HFF-Myc (cell line): ENCODE measurements around the gene MKI67.
"Not testable (repeated sequence)": the region's sequence is repeated elsewhere in the genome, so short reads cannot be mapped to it uniquely, and the experiment has no call there.

Experiments used
- DNase-seq: peaks from one replicate; pipeline ENCODE4 v3.0.0-alpha.2; 2011; ENCODE audit warnings: low read depth; ENCODE audit errors: extremely low read depth
- H3K4me3 ChIP-seq: replicated peaks from 2 replicates; pipeline ENCODE4 v1.5.1; 2011; ENCODE audit warnings: low read depth, mild to moderate bottlenecking, control low read depth, low read length
- TF ChIP-seq, protein P1 (sequence below): IDR thresholded peaks from 2 replicates; pipeline ENCODE4 v1.5.1; 2012; ENCODE audit warnings: mild to moderate bottlenecking, low read depth, low read length, control low read depth; ENCODE audit errors: missing control alignments

MKI67 gene

GRCh38 chr10:128099901-128100300, 26.3 kb downstream of the MKI67 start:
- DNase-seq = no peak
- no peak overlapping the region for H3K4me3 ChIP-seq
- TF ChIP-seq, protein P1, sequence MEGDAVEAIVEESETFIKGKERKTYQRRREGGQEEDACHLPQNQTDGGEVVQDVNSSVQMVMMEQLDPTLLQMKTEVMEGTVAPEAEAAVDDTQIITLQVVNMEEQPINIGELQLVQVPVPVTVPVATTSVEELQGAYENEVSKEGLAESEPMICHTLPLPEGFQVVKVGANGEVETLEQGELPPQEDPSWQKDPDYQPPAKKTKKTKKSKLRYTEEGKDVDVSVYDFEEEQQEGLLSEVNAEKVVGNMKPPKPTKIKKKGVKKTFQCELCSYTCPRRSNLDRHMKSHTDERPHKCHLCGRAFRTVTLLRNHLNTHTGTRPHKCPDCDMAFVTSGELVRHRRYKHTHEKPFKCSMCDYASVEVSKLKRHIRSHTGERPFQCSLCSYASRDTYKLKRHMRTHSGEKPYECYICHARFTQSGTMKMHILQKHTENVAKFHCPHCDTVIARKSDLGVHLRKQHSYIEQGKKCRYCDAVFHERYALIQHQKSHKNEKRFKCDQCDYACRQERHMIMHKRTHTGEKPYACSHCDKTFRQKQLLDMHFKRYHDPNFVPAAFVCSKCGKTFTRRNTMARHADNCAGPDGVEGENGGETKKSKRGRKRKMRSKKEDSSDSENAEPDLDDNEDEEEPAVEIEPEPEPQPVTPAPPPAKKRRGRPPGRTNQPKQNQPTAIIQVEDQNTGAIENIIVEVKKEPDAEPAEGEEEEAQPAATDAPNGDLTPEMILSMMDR = no peak

DNA sequence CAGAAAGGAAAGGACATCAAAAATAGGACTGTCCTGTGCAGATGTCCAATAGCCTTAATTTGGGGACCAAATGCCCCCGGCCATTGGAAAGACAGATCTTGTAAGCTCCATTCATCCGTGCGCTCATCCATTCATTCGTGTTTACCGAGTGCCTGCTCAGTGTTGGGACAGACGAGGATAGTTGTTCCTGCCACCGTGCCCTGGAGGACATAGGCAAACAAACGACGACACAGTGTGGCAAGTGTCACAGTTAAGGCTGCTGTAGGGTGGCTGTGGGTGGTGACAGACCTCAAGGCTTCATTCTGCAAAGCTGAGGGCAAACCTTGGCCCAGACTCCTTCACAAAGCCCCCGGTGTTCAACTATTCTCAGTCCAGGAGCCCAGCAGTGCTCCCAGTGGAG, 27.6 kb downstream of the MKI67 start:
- no peak for DNase-seq
- H3K4me3 ChIP-seq = no peak overlapping the region
- TF ChIP-seq, protein P1 = no peak

DNA sequence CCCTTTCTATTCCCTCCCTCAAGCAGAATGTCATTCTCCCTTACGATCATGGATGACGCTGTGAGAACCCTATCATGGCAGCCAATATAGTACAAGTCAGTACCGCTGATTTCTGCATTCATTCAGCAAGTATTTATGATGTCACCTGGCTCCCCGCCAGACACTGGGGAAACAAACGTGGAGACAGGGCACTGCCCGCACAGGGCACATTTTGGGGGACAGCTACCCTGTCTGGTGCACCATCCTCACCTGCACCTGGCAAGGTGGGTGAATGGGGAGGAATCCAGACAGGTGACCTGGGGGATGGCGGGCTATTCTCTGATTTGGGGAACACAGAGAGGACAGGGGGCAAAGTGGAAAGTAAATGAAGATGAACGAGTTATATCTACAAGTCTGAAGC, 28.4 kb downstream of the MKI67 start:
- H3K4me3 ChIP-seq = no peak overlapping the region
- no peak for DNase-seq
- TF ChIP-seq, protein P1 = no peak

- TF ChIP-seq, protein P1 = no peak
- DNase-seq = no peak
- H3K4me3 ChIP-seq = no peak overlapping the region
Observed at GRCh38 chr10:128096486-128097199, 29.6 kb downstream of the MKI67 start.

DNA sequence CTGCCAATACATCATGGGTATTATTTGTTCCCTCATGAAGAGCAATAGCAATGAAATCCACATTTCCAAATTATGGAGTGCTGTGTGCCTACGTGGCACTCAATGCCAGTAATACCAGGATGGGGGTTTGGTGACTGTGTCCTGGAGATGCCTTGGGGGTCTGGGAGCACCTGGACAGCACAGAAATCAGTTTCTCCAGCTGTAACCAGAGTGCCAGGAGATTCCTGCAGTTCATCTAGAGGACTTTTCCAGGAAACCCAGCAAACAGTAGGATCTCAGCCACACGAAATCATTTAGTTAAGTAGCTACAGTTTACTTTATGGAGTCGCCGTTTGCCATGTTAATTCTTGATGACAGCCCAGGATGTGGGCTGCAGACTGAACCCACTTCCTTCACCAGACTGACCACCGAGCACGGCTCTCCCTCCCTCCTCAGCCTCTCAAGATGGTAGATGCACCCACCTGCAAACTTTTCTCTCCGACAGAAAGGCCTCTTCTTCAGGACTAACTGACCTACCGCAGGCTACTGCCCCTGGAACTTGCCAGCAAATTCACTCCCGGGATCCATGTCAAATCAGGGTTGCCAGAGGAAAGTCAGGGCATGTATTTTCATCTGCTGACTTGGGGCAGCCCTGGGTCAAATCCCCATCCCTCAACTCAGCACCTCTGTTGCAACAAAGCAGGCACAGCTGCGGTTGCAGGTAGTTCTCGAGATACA, 30.3 kb downstream of the MKI67 start:
- no peak for DNase-seq
- TF ChIP-seq, protein P1 = no peak
- no peak overlapping the region for H3K4me3 ChIP-seq

GRCh38 chr10:128095027-128095752, 31.0 kb downstream of the MKI67 start:
- no peak for DNase-seq
- TF ChIP-seq, protein P1 = no peak
- H3K4me3 ChIP-seq = no peak overlapping the region

GRCh38 chr10:128094596-128094995, 31.6 kb downstream of the MKI67 start:
- not testable (repeated sequence) for DNase-seq, H3K4me3 ChIP-seq
